HG02798 (cell line): Measurements from ENCODE around the gene SLC12A2.

Experiments used
- ATAC-seq: cut with Tn5 transposase; IDR thresholded peaks from one replicate; pipeline ENCODE4 v1.9.1; 2021; ENCODE audit warnings: mild to moderate bottlenecking; ENCODE audit not compliant: unreplicated experiment, poor library complexity

SLC12A2 gene

DNA sequence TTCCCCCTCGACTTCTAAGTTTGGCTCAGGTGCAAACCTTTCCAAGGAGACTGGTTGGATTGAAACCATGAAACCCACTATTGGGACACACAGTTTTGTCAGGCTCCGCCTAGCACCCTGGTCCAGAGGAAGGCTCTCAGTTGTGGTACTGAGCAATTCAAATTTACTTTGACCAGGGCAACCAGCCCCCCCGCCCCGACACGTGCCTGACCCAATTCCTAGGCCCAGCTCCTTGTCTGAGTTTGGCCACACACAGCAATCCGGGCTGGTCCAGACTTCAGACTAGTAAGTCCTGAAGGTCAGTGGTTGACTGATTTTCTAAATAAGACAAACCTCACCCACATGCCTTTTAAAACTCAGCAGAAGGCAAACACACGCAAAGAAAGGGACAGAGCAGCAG lies 132.7 kb downstream of the SLC12A2 start:
- ATAC-seq: no peak

DNA sequence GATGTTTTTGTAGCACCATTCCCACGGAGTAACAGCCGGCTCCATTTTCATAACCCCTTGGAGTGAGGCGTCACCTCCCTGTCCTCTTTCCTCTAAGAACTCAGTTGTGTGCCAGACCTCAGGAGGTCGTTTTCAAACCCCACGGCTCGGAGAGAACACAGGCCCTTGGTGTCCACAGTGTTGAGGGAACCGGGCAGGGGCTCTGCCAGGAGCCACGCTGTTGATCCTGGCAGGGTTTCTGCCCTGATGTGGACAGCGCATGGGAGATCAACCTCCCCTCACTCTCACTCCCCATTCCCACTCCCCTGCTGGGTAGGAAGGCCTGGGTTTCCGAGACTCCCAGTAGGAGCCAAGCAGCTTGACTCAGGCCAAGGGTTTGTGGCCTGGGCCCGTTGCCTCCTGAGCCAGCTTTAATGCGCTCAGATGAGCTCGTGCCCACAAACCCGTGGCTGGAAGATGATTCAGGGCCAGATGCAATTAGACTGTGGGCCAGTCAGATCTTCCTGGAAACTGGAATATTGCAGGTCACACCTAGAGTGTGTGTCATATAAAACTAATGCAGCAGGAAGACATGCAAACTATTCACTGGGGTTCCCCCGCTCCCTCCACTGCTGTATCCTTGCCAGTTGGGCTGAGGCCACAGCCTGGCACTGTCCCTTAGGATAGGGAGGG lies 133.4 kb downstream of the SLC12A2 start:
- no peak for ATAC-seq

DNA sequence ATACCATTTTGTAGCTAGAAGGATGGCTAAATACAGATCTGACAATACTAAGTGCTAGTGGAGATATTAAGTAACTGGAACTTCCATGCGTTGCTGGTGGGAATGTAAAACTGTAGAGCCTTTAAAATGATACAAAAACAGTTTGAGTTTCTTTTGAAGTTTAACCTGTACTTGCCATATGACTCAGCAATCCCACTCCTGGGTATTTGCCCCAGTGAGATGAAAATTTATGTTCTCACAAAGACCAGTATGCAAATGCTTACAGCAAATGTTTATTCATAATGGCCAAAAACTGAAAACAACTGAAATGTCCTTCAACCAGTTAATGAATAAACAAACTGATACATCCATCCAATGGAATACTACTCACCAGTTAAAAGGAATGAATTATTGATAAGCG lies 137.3 kb downstream of the SLC12A2 start:
- no peak for ATAC-seq

DNA sequence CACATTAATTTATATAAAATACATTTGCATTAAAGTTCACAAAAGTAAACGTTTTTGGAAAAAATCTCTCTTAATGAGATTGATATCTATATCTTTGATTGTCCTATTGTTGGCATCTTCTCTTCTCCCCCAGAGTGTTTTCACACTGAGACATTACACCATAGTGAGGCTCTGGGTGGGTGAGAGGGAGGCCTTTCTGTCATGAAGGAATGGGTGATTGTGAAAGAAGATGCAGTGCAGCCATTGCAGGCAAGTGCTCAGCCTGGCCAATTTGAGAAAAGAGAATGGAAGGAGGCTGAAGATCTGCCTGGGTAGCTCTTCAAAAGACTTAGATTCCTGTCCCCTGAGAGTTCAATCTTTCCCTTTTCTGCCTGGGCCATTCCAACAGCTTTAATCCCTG lies 140.8 kb downstream of the SLC12A2 start:
- no peak for ATAC-seq

- no peak for ATAC-seq
Observed at GRCh38 chr5:128225245-128226030, 141.9 kb downstream of the SLC12A2 start.

GRCh38 chr5:128228008-128228407 lies 144.4 kb downstream of the SLC12A2 start:
- no peak for ATAC-seq

DNA sequence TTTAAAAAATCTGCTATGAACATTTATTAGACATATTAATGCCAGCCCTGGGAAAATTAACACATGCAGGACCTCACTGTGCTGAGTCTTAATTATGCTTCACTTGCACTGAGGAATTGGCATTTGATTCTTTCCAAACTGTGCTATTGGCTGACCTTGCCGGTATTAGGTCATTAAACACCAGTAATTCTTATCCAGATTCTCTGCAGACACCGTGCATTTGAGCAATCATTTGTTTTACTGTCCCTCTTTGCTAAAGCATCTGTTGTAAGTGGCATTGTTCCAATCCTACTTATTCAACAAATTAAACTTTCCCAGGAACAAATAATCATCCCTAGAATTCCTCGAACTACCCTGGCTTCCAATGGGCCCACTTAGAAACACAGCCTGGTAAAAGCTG lies 145.0 kb downstream of the SLC12A2 start:
- no peak for ATAC-seq

GRCh38 chr5:128234928-128235641 lies 151.5 kb downstream of the SLC12A2 start:
- ATAC-seq: no peak

- no peak for ATAC-seq
Observed at GRCh38 chr5:128236334-128236733, 152.8 kb downstream of the SLC12A2 start.

GRCh38 chr5:128237000-128237399 lies 153.4 kb downstream of the SLC12A2 start:
- no peak for ATAC-seq

- ATAC-seq: no peak
Observed at GRCh38 chr5:128237546-128237945, 154.0 kb downstream of the SLC12A2 start.
